ENCODE data around the gene PSRC1.

Gene PSRC1

DNA sequence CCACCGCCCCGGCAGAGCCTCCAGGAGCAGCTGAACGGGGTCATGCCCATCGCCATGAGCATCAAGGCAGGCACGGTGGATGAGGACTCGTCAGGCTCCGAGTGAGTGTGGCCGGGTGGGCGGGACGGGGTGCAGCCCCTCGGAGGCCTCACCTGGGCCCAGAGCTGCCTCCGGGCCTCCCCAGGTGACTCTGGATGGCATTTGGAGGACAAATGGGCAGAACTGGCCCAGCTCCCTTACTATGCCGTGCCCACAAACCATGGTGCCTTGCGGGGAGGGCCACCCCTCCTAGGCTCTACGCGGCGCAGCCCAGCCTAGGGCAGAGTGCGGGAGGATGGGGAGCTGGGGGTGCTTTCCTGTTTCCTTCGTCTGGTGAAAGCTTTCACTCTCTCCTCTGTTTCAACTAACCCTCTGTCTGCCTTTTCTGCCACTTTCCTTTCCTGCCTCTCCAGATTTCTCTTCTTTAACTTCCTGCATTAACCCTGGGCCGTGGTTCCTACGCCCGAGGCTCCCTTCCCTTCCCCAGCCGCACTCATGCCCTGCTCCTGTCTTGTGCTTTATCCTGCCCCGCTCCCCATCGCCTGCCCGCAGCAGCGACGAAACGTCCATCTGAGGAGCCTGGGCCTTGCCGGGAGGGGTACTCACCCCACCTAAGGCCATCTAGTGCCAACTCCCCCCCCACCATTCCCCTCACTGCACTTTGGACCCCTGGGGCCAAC, 9.2 kb downstream of the PSRC1 start:
- in situ Hi-C loops (cut with MboI; ENCODE audit: low sequenced_read_pairs, unreplicated experiment) = no loop called here
- DNase-seq (ENCODE audit: low spot score) = no peak
- TF ChIP-seq, protein P1, sequence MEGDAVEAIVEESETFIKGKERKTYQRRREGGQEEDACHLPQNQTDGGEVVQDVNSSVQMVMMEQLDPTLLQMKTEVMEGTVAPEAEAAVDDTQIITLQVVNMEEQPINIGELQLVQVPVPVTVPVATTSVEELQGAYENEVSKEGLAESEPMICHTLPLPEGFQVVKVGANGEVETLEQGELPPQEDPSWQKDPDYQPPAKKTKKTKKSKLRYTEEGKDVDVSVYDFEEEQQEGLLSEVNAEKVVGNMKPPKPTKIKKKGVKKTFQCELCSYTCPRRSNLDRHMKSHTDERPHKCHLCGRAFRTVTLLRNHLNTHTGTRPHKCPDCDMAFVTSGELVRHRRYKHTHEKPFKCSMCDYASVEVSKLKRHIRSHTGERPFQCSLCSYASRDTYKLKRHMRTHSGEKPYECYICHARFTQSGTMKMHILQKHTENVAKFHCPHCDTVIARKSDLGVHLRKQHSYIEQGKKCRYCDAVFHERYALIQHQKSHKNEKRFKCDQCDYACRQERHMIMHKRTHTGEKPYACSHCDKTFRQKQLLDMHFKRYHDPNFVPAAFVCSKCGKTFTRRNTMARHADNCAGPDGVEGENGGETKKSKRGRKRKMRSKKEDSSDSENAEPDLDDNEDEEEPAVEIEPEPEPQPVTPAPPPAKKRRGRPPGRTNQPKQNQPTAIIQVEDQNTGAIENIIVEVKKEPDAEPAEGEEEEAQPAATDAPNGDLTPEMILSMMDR (IDR thresholded peaks at IDR 0.05; ENCODE audit: borderline replicate concordance, control extremely low read depth, extremely low read depth, insufficient read depth, missing control alignments) = no peak

DNA sequence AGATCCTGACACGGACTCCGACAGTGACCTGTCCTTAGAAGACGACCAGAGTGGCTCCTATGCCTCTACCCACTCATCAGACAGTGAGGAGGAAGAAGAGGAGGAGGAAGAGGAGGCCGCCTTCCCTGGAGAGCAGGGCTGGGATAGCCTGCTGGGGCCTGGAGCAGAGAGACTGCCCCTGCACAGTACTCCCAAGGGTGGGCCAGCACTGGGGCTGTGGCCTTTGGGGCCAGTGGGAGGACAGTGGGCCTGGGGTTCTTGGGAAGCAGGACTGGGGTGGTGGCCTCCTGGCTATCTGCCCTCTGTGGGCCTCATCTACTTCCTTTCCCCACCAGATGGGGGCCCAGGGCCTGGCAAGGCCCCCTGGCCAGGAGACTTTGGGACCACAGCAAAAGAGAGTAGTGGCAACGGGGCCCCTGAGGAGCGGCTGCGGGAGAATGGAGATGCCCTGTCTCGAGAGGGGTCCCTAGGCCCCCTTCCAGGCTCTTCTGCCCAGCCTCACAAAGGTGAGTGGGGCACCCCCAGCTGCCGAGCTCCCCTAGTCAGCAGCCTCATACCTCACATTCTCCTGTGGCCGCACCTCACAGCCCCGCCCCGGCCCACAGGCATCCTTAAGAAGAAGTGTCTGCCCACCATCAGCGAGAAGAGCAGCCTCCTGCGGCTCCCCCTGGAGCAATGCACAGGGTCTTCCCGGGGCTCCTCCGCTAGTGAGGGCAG, 10.0 kb downstream of the PSRC1 start:
- in situ Hi-C loops (cut with MboI; ENCODE audit: low sequenced_read_pairs, unreplicated experiment) = no loop called here
- TF ChIP-seq, protein P1 (IDR thresholded peaks at IDR 0.05; ENCODE audit: borderline replicate concordance, control extremely low read depth, extremely low read depth, insufficient read depth, missing control alignments) = no peak
- no peak for DNase-seq (ENCODE audit: low spot score)

DNA sequence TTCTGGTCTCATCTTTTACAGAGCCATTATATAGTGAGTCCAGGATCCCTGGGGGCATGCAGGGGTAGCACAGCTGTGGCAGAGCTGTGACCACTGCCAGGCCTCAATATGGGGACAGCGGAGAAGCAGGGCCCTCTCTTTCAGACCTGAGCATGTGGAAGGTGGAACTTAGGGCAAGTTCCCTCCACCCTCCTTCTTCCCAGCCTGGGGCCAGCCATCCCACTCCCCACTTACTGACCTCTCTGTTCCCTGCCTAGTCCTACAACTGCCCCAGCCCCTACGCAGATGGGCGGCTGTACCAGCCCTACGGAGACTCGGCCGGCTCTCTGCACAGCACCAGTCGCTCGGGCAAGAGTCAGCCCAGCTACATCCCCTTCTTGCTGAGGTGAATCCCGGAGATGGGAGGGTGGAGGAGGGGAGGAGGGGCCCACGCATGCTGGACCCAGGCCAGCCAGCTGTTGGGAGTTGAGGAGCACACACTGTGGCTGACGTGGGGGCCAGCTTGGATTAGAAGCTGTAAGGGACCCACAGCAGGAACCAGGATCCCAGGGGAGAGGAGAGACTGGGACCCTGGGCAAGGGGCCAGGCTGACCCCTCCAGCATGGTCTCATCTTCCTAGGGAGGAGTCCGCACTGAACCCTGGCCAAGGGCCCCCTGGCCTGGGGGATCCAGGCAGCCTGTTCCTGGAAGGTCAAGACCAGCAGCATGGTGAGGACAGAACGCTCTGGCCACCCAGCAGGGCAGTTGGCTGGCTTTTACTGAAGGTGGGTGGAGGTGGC, 10.7 kb downstream of the PSRC1 start:
- DNase-seq (ENCODE audit: low spot score) = no peak
- TF ChIP-seq, protein P1 (IDR thresholded peaks at IDR 0.05; ENCODE audit: borderline replicate concordance, control extremely low read depth, extremely low read depth, insufficient read depth, missing control alignments) = no peak

DNA sequence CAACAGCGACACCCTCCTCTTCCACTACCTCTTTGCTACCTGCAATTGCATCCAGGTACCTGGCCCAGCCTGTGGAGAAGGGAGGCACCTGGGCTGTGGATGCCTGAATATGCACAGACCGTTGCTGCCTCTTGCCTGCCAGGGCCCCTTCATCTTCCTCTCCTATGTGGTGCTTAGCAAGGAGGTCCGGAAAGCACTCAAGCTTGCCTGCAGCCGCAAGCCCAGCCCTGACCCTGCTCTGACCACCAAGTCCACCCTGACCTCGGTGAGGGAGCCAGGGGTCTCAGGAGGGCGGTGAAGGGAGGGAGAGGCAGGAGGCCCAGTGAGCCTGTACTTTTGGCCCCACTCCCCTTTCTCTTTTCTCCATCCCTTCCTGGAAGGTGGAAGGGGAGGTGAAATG, 11.5 kb downstream of the PSRC1 start:
- TF ChIP-seq, protein P1 (IDR thresholded peaks at IDR 0.05; ENCODE audit: borderline replicate concordance, control extremely low read depth, extremely low read depth, insufficient read depth, missing control alignments) = no peak
- DNase-seq (ENCODE audit: low spot score) = no peak
- in situ Hi-C loops (cut with MboI; ENCODE audit: low sequenced_read_pairs, unreplicated experiment) = no loop called here

More for the DNA sequence above, 10.7 kb downstream of the PSRC1 start:
- in situ Hi-C loops (cut with MboI; ENCODE audit: low sequenced_read_pairs, unreplicated experiment) = no loop called here

DNA sequence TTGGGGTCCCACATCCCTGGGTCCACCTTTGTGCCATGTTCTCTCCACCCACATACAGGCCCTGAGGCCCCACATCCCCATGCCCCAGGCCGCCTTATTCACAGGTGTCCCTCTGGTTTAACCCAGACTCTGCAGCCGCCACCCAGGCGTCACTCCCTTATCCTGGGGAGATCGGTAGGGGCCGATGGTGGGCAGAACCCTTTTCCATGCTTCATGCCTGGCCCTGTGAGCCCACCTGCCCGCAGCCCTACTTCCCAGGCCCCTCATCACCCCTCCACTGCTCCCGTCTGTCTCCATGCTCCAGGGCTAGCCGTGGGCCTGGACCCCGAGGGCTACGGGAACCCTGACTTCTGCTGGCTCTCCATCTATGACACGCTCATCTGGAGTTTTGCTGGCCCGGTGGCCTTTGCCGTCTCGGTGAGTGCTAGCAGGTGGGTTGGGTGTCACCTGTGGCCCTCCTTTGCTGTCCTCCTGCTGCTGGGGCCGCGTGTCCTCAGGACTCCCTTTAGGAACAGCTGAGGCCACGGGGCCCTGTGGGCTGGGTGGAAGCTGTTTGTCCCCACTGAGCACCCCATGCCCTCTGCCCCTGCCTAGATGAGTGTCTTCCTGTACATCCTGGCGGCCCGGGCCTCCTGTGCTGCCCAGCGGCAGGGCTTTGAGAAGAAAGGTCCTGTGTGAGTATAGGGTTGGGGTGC, 12.2 kb downstream of the PSRC1 start:
- in situ Hi-C loops (cut with MboI; ENCODE audit: low sequenced_read_pairs, unreplicated experiment) = no loop called here
- TF ChIP-seq, protein P1 (IDR thresholded peaks at IDR 0.05; ENCODE audit: borderline replicate concordance, control extremely low read depth, extremely low read depth, insufficient read depth, missing control alignments) = no peak
- no peak for DNase-seq (ENCODE audit: low spot score)

Measured in GM13976 (cell line).